Left lung (tissue), 10 donors: ENCODE results near the gene MRPL37. TPM values are rescaled to one million over a fixed set of nuclear protein-coding genes. Genes with fewer than 3 reads are reported as not detected.

Experiments
- ATAC-seq: fragments of 200-7000 bp; cut with Tn5 transposase; one replicate; pipeline ENCODE4 v1.9.1; 2020; ENCODE audit warnings: moderate library complexity
- DNase-seq, 4 donors: peaks; one replicate each; pipeline ENCODE4 v3.0.0-alpha.2; 2013 to 2020
- H3K27ac ChIP-seq, 2 donors: fragments of 200-600 bp; sonication (generic) in 1 of 2; one replicate each; pipeline versions ENCODE4 v1.5.0 to v1.8.0; 2020 to 2021
- H3K27me3 ChIP-seq, 2 donors: fragments of 200-600 bp; sonication (generic) in 1 of 2; one replicate each; pipeline versions ENCODE4 v1.5.0 to v1.8.0; 2020 to 2021
- H3K36me3 ChIP-seq, 2 donors: fragments of 200-600 bp; sonication (generic) in 1 of 2; one replicate each; pipeline versions ENCODE4 v1.5.0 to v1.8.0; 2020 to 2021
- H3K4me1 ChIP-seq, 2 donors: fragments of 200-600 bp; one replicate each; pipeline ENCODE4 v1.8.0; 2021
- H3K4me3 ChIP-seq, 2 donors: fragments of 200-600 bp; sonication (generic) in 1 of 2; one replicate each; pipeline versions ENCODE4 v1.5.0 to v1.8.0; 2020 to 2021; ENCODE audit warnings: mild to moderate bottlenecking in 1 of 2
- H3K9me3 ChIP-seq, 2 donors: fragments of 200-600 bp; sonication (generic) in 1 of 2; one replicate each; pipeline versions ENCODE4 v1.5.0 to v1.8.0; 2020 to 2021
- intact Hi-C, 2 donors: fragments of 100-400 bp; cut with DNase I; formaldehyde crosslinking; loops; one replicate each; pipeline versions ENCODE4 v1.11.2 to v1.14.2; 2022
- polyA plus RNA-seq, 6 donors: library from polyadenylated mRNA; unstranded; fragments of 120-200 nt; gene quantifications; one replicate each; pipeline ENCODE4 v1.2.1, GENCODE V29; 2013; ENCODE audit not compliant: insufficient read length in 6 of 6
- total RNA-seq, 2 donors: library from RNA; stranded (reverse); fragmentation: NEBNext Ultra II Directional; extraction: Animal tissue kit (Norgen Biotek cat#: 25700); gene quantifications; one replicate each; pipeline ENCODE4 v1.2.1, GENCODE V29; 2021
- TF ChIP-seq, protein P1 (sequence below), 2 donors: fragments of 200-600 bp; sonication (generic) in 1 of 2; IDR thresholded peaks; one replicate each; pipeline versions ENCODE4 v1.5.0 to v1.8.0; 2021; ENCODE audit warnings: antibody characterized with exemption in 2 of 2
- donor health status: DM: no; HTN: yes; CAD: no.
- donor health status: DM: no; HTN: no; CAD: no.

The MRPL37 gene
- total and polyA plus RNA-seq, 8 donors = 55.5 to 68.4 (median 59.0) TPM

DNA sequence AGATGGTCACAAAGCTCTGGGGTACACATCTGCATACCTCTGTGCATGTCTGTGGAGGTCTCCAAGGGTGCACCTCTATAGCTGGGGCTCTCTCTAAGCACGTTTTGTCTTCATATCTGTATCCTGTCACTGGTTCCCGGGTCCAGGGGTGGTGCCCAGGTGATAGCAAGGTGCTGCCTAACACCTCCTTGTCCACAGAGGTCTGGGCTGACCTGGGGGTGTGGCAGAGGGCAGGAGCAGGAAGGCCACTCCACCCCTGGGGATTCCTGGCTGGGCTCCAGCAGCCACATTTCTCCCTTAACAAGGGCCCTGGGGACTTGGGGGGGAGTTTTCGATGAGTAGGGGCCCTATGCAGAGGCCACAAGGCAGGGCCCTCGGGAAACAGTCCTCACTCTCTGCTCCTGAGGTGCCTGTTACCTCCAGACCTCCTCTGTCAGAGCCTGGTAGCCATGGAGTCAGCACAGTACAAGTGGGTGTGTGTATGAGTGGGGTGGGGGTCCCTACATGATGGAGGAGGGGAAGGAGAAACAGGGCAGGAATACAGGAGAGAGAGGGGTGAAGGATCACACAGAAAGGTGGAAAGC is 40.1 kb upstream of the MRPL37 start:
- no peaks in the 10 kb centered on the region for H3K27me3 ChIP-seq
- ATAC-seq (no peak), DNase-seq (no peak)
- H3K4me3 ChIP-seq = no peak overlapping the region
- no peak overlapping the region for H3K27ac ChIP-seq
- intact Hi-C loops = no loop called here
- TF ChIP-seq, protein P1, sequence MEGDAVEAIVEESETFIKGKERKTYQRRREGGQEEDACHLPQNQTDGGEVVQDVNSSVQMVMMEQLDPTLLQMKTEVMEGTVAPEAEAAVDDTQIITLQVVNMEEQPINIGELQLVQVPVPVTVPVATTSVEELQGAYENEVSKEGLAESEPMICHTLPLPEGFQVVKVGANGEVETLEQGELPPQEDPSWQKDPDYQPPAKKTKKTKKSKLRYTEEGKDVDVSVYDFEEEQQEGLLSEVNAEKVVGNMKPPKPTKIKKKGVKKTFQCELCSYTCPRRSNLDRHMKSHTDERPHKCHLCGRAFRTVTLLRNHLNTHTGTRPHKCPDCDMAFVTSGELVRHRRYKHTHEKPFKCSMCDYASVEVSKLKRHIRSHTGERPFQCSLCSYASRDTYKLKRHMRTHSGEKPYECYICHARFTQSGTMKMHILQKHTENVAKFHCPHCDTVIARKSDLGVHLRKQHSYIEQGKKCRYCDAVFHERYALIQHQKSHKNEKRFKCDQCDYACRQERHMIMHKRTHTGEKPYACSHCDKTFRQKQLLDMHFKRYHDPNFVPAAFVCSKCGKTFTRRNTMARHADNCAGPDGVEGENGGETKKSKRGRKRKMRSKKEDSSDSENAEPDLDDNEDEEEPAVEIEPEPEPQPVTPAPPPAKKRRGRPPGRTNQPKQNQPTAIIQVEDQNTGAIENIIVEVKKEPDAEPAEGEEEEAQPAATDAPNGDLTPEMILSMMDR (IDR thresholded peaks at IDR 0.05) = no peak
- no peaks in the 10 kb centered on the region for H3K4me1 ChIP-seq
- H3K9me3 ChIP-seq = no peaks in the 10 kb centered on the region
- H3K36me3 ChIP-seq = no peaks in the 10 kb centered on the region

DNA sequence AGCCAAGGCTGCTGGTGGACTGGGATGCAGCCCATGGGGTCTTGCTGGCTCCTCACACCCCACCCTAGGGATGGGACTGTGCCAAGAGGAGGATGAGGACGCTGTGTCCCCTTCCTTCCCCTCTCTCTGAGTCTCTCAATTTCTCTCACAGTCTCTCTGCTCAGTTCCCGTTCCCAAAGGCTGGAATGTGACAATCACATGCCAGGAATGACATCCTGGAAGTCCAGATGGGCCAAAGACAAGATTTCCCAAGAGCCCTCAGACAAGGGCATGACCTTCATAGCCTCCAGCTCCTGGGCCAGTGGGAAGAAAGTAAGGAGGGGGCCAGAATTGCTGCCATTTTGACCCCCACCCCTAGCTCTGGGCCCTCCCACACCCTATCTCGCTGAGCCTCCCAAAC is 39.6 kb upstream of the MRPL37 start:
- Histone ChIP-seq H3K36me3 (no peaks in the 10 kb centered on the region), H3K27ac (no peak overlapping the region), H3K4me1 (no peaks in the 10 kb centered on the region), H3K9me3 (no peaks in the 10 kb centered on the region), H3K4me3 (no peak overlapping the region), H3K27me3 (no peaks in the 10 kb centered on the region)
- DNase-seq (no peak), ATAC-seq (no peak)
- intact Hi-C loops = no loop called here
- TF ChIP-seq, protein P1 (IDR thresholded peaks at IDR 0.05) = no peak

DNA sequence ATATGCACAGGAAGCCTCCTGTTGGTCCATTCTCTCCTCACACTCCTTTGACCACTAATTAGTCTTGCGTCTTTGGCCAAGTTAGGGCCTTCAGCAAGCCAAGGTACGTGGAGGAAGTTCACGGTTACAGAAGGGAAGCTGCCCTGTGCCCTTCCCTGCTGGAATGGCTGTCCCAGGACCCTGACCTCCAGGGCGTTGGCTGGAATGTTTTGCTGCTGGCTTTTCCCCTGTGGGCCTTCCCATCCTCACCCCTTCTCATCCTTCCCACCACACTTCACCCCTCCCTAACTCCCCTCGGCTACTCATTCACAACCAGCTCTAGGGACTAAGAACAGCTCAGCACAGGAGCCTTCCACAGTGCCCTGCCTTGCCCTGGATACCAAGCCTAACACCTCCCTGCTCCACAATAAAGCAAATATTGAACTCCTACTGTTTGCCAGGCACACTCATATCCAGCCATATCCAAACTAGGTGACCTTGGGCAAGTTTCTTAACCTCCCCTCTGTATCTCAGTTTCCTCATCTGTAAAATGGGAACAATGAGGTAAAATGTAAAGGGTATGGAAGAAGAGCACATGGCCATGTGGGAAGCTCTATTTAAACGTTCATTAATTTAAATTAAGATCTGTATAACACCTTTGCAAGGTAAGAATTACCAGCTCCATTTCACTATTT is 38.3 kb upstream of the MRPL37 start:
- H3K4me1 ChIP-seq = no peaks in the 10 kb centered on the region
- TF ChIP-seq, protein P1 (IDR thresholded peaks at IDR 0.05) = no peak
- DNase-seq (no peak), ATAC-seq (no peak)
- H3K9me3 ChIP-seq = no peaks in the 10 kb centered on the region
- intact Hi-C loops = no loop called here
- no peak overlapping the region for H3K27ac ChIP-seq
- H3K36me3 ChIP-seq = no peaks in the 10 kb centered on the region
- H3K4me3 ChIP-seq = no peak overlapping the region
- no peaks in the 10 kb centered on the region for H3K27me3 ChIP-seq

DNA sequence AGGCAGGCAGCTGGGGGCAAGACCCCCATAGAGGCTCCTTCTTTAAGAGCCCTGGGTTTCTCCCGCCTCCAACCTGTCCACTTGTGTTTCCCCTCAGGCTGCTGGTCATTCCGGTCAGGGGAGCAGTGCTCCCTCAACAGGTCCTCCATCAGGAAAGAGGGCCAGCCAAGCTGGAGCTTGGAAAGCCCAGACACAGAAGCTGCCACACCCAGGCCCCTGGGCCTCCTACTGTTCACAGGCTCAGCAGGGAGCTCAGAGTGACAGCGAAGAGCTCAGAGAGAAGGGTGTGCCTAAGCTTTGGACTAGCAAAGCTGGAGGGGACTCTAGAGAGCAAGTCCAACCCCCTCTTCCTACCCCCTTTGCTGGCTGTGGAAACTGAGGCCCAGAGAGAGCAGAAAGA is 36.9 kb upstream of the MRPL37 start:
- Histone ChIP-seq H3K4me3 (no peak overlapping the region), H3K27me3 (no peaks in the 10 kb centered on the region), H3K9me3 (no peaks in the 10 kb centered on the region), H3K4me1 (no peaks in the 10 kb centered on the region), H3K27ac (no peak overlapping the region), H3K36me3 (no peaks in the 10 kb centered on the region)
- intact Hi-C loops = no loop called here
- DNase-seq = no peak
- TF ChIP-seq, protein P1 (IDR thresholded peaks at IDR 0.05) = no peak
- no peak for ATAC-seq

DNA sequence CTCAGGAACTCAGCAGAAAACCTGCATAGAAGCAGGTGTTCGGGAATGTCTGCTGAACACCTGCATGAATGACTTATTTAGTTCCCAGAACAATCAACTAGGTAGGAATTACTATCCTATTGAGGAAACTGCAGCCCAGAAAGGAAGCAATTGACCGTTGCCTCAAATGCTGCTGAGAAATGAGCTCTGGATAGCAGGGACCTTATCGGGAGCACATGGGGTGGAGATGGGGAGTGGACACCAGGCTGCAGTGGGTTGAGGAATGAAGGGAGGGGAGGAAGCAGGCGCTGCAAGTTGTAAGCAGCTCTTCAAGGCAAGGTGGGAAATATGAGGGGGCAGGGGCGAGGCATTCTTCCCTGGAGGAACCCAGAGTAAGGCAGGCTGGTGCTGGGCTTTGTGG is 36.4 kb upstream of the MRPL37 start:
- TF ChIP-seq, protein P1 (IDR thresholded peaks at IDR 0.05) = no peak

More for the DNA sequence above, 36.4 kb upstream of the MRPL37 start:
- H3K9me3 ChIP-seq = no peaks in the 10 kb centered on the region
- no peaks in the 10 kb centered on the region for H3K27me3 ChIP-seq
- H3K4me3 ChIP-seq = no peak overlapping the region
- DNase-seq (no peak), ATAC-seq (no peak)
- no peaks in the 10 kb centered on the region for H3K36me3 ChIP-seq
- H3K27ac ChIP-seq = no peak overlapping the region
- intact Hi-C loops = no loop called here
- H3K4me1 ChIP-seq = no peaks in the 10 kb centered on the region
